HG02642 (cell line): Measurements from ENCODE around the gene RRM1.
"Not testable (repeated sequence)": the region's sequence is repeated elsewhere in the genome, so short reads cannot be mapped to it uniquely, and the experiment has no call there.

Experiments used
- ATAC-seq: cut with Tn5 transposase; IDR thresholded peaks from one replicate; pipeline ENCODE4 v1.9.1; 2021; ENCODE audit warnings: mild to moderate bottlenecking; ENCODE audit not compliant: unreplicated experiment, poor library complexity

RRM1 gene

DNA sequence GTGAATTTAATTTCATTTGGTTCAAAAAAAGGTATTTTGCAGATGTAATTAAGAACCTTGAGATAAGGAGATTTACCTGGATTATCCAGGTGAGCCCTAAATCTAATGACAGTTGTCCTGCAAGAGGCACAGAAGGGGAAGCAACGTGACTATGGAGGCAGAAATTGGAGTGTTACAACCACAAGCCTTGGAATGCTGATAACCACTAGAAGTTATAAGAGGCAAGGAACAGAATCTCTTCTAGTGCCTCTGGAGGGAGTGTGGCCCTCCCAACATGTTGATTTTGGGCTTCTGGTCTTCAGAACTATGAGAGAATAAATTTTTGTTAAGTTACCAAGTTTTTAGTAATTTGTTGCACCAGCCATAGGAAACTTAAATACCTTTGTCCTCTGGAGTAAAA, 32.8 kb downstream of the RRM1 start:
- ATAC-seq: no peak

GRCh38 chr11:4130219-4130618, 35.6 kb downstream of the RRM1 start:
- ATAC-seq: not testable (repeated sequence)

DNA sequence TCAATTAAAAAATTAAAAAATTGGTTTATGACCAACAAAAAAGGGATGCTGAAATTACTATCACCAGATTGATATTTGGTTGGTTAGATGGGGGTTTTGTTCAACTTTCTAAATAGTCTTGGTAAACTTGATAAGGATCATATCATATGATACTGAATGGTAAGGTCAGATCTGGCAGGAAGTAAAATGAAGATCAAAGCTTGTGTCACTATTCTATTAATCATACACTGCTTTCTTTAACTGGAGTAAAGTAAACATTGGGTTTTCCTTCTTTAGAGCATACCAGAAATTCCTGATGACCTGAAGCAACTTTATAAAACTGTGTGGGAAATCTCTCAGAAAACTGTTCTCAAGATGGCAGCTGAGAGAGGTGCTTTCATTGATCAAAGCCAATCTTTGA, 40.2 kb downstream of the RRM1 start:
- ATAC-seq: no peak

DNA sequence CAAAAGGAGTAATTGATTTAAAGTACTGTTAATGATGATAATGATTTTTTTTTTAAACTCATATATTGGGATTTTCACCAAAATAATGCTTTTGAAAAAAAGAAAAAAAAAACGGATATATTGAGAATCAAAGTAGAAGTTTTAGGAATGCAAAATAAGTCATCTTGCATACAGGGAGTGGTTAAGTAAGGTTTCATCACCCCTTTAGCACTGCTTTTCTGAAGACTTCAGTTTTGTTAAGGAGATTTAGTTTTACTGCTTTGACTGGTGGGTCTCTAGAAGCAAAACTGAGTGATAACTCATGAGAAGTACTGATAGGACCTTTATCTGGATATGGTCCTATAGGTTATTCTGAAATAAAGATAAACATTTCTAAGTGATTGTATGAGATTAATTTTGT, 43.9 kb downstream of the RRM1 start:
- no peak for ATAC-seq

GRCh38 chr11:4140067-4140636, 45.6 kb downstream of the RRM1 start:
- ATAC-seq: no peak

DNA sequence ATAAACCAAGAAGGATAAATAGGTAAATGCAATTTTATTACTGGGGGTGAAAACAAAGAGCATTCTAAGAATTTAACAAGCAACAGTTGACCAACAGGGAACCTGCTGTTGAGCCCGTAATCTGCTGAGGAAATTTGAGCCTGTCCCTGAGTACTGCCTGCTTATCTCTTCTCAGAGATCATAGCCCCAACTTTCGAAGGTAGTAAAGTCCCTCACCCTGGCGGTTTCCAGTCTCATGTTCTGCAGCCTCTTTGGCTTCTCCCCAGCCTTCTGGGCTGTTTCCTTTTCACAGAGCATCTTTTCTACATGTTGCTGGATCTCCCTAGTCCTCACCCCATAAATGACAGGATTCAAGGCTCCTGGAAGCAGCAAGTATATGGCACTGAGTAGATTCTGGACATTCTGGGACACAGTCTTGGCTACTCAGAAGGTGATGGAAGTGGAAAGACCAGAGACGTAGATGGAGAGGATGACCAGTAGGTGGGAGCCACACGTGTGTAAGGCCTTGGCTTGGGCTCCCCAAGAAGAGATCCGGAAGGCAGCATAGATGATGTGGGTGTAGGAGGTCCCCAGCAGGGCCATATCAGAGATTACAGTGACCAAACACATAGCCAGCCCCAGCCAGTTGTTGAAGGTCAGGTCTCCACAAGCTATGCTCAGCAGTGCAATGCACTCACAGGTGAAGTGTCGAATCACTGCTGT, 51.6 kb downstream of the RRM1 start:
- ATAC-seq: no peak

DNA sequence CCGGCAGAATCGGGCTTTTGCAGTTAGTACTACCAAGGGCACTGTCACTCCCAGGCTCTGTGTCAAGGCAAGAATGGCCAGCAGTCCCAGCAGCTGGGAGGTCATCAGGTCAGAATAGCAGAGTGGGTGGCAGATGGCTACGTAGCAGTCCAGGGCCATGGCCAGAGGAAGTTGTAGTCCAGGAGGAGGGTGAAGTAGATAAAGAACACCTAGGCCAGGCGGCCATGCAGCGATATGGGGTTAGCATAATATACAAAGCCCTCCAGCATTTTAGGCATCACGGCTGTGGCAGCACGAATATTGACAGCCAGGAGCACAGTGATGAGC, 52.1 kb downstream of the RRM1 start:
- no peak for ATAC-seq

DNA sequence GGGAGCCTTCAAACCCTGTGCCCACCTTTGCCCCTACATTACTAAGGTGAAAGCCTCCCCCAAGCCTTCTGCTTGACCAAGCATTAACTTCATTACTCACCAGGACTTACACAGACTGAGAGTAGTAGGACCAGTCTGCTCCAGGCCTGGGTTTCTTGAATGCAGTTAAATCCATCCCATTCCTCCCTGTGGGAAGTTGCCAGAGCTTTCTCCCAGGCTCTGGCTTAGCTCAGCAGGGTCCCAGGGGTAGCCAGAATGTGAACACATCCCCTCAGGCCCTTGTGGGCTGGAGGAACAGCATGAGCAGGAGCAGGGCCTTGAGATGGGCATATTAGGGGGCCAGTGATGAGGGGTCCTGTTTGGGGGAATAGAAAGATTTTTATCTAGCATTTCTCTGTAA, 59.9 kb downstream of the RRM1 start:
- ATAC-seq: no peak

- ATAC-seq: no peak
These were observed 62.0 kb downstream of the RRM1 start for GRCh38 chr11:4156571-4156970.

DNA sequence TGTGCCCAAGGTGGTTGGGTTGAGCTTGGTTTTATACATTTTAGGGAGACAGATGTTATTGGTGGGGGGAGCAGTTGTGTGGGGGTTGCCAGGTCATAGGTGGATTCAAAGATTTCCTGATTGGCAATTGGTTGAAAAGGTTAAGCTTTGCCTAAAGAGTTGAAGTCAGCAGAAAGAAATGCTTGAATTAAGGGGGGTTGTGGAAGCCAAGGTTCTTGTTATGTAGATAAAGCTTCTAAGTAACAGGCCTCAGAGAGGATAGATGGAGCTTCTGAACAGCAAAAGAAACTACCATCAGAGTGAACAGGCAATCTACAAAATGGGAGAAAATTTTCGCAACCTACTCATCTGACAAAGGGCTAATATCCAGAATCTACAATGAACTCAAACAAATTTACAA, 64.2 kb downstream of the RRM1 start:
- ATAC-seq: not testable (repeated sequence)

GRCh38 chr11:4161305-4161704, 66.7 kb downstream of the RRM1 start:
- no peak for ATAC-seq

GRCh38 chr11:4164884-4165590, 70.4 kb downstream of the RRM1 start:
- no peak for ATAC-seq

DNA sequence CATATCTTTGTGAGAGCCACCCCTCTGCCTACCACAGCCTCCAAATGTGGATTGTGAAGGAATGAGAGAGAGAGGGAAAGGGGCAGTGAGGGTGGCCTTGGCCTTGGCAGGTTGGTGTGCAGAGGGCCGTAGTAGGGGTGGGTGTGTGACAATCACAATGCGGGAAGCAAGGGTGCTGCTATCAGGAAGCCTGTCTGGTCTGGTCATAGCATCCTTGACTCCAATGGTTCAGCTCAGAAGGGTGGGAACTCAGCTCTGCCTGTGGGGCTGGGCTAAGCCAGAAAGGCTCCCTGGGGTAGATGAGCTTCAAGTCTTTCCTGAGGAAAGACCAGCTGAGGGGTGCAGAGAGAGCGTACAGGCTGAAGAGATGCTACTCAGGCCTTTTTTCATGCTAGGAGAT, 72.7 kb downstream of the RRM1 start:
- no peak for ATAC-seq

GRCh38 chr11:4167758-4168157, 73.2 kb downstream of the RRM1 start:
- no peak for ATAC-seq

GRCh38 chr11:4175620-4176350, 81.2 kb downstream of the RRM1 start:
- ATAC-seq: not testable (repeated sequence)

DNA sequence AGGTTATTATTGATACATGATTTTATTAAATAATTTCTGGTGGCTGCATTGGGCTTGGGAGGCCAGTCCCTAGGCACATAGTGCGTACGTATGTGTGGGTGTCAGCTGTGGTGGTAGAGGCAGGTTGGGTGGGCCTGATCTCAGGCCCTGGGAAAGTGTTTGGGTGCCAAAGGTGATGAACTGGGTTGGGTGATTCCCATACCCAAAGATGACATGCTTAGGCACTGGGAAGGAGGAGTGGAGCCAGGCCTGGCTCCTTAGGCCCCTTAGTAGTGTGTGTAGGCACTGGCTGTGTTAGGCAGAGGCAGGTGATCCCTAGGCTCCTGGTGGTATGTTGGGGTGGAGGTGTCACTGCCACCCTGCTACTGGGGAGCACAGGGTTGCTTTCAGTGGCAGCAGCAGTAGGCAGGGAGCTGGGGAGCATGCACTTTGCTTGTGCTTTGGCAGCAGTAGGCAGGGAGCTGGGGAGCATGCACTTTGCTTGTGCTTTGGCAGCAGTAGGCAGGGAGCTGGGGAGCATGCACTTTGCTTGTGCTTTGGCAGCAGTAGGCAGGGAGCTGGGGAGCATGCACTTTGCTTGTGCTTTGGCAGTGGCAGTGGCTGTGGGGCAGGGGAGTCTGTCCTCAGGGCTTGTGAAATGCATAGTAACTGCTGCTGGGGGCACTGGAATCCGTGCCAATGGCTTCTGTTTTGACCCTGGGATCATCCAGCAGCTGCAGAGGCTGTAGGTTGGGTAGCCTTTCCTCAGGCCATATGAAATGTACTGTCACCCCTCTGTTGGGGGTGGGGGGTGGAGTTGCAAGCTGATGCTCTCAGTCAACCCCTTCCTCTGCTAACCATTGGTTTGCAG, 84.4 kb downstream of the RRM1 start:
- ATAC-seq: no peak

- ATAC-seq: no peak
These were observed 86.0 kb downstream of the RRM1 start for GRCh38 chr11:4180441-4181183.

DNA sequence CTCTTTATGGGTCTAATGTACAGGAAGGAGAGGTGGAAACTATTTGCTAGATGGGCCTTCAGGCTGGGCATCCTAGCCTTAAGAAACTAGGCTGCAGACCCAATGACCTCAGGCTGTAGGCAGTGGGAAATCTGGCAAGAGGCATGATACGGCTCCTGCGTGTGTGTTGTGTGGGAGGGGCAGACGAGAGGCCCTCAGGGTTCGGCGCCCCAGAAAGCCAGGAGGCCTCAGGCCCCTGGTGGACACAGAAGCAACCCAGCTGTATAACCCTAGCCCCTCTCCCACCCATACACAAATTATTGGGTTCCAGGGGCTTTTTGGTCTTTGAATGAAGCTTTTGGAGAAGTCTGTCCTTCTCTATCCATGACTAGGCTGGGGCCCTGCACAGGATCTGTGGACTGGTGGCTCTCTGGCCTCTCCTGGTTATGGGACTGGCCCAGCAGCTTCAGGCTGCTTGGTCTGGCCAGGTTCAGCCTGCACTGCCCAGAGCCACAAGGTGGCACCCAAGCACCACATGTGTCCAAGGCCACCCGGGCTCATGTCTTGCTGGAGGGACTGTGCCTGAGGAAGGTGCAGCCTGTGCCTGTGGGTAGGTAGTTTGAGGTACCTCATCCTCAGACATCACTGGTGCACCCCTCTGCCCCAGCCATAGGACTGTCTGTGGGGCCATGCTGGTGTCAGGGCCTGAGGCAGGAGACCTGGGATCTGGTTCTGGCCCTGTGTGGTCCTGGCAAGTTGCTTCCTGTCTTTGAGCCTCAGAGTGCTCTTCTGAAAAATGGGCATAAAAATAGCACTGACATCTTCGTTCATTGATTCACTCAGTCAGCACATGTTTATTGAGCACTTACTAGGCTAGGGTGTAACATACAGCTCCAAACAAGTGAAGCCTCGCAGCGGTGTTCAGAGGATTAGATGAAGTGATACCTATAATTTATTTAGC, 87.5 kb downstream of the RRM1 start:
- ATAC-seq: peak; percentile 66
